ENCODE results near the gene NPAS2. TPM values are rescaled to one million over a fixed set of nuclear protein-coding genes. Genes with fewer than 3 reads are reported as not detected.

Gene NPAS2
- total and polyA plus RNA-seq, 2 donors (not counting 3 experiments of a cell fraction or from before 2014, with no cell fraction given) = 29.0 to 53.9 TPM

GRCh38 chr2:100782380-100782878 is 37.5 kb upstream of the NPAS2 start:
- no peaks in the 10 kb centered on the region for H4K20me1 ChIP-seq (replicated peaks; ENCODE audit: control insufficient read depth, extremely low read depth, insufficient read depth, low read length)
- H3K4me2 ChIP-seq (ENCODE audit: insufficient read depth, low read length) = no peak overlapping the region
- no peaks in the 10 kb centered on the region for H3K36me3 ChIP-seq (ENCODE audit: control insufficient read depth in 2 of 2, extremely low read depth in 1 of 2, insufficient read depth in 2 of 2, low read length in 2 of 2)
- no peaks in the 10 kb centered on the region for H3K79me2 ChIP-seq (ENCODE audit: control insufficient read depth, insufficient read depth, low read length)
- POLR2A ChIA-PET = no interaction called here
- dilution Hi-C loops (cut with MboI; ENCODE audit: extremely low pct_ligation_motif_present, low sequenced_read_pairs) (no loop called here), intact Hi-C loops (cut with micrococcal nuclease) (no loop called here)
- no peak overlapping the region for H3K9ac ChIP-seq (replicated peaks; ENCODE audit: extremely low read depth, insufficient read depth, low read length)
- no peak for TF ChIP-seq POLR2AphosphoS5 (IDR thresholded peaks at IDR 0.05; ENCODE audit: insufficient read depth, low read depth, low read length)
- BruUV-seq (replicated peaks) = no TSS peak
- H3K9me3 ChIP-seq (replicated peaks; ENCODE audit: control insufficient read depth, insufficient read depth, low read length) = no peaks in the 10 kb centered on the region
- no peak overlapping the region for H3K27ac ChIP-seq (ENCODE audit: insufficient read depth, low read depth, low read length)
- DNase-seq (ENCODE audit: low read depth, low spot score) (no peak), FAIRE-seq (no peak)
- H3K4me1 ChIP-seq (ENCODE audit: control insufficient read depth, extremely low read depth, insufficient read depth, low read length) = peaks cover 37% of the 10 kb centered on the region
- peak overlapping the region; percentile 46 for H2AFZ ChIP-seq (ENCODE audit: low read depth, low read length)
- no peaks in the 10 kb centered on the region for H3K27me3 ChIP-seq (ENCODE audit: control insufficient read depth in 2 of 2, insufficient read depth in 2 of 2, low read length in 2 of 2)
- H3K4me3 ChIP-seq (replicated peaks in 1 of 3; ENCODE audit: insufficient read depth in 1 of 3, low read depth in 1 of 3, low read length in 3 of 3) = no peak overlapping the region
- CTCF ChIA-PET = interaction anchor here (1.1 to 2.1 kb wide), 4 partner anchors 12 to 142 kb away, joined by 3 to 5 read pairs (median 3); no protein-coding TSS in a partner anchor
- H3K9me1 ChIP-seq (replicated peaks; ENCODE audit: control insufficient read depth, extremely low read depth, insufficient read depth, low read length) = no peaks in the 10 kb centered on the region

- Histone ChIP-seq H3K4me1 (ENCODE audit: control insufficient read depth, extremely low read depth, insufficient read depth, low read length) (peaks cover 37% of the 10 kb centered on the region), H4K20me1 (replicated peaks; ENCODE audit: control insufficient read depth, extremely low read depth, insufficient read depth, low read length) (no peaks in the 10 kb centered on the region), H3K9me1 (replicated peaks; ENCODE audit: control insufficient read depth, extremely low read depth, insufficient read depth, low read length) (no peaks in the 10 kb centered on the region), H3K36me3 (ENCODE audit: control insufficient read depth in 2 of 2, extremely low read depth in 1 of 2, insufficient read depth in 2 of 2, low read length in 2 of 2) (no peaks in the 10 kb centered on the region), H3K9me3 (replicated peaks; ENCODE audit: control insufficient read depth, insufficient read depth, low read length) (no peaks in the 10 kb centered on the region), H3K4me2 (ENCODE audit: insufficient read depth, low read length) (no peak overlapping the region), H2AFZ (ENCODE audit: low read depth, low read length) (no peak overlapping the region), H3K27me3 (ENCODE audit: control insufficient read depth in 2 of 2, insufficient read depth in 2 of 2, low read length in 2 of 2) (no peaks in the 10 kb centered on the region), H3K9ac (replicated peaks; ENCODE audit: extremely low read depth, insufficient read depth, low read length) (no peak overlapping the region), H3K4me3 (replicated peaks in 1 of 3; ENCODE audit: insufficient read depth in 1 of 3, low read depth in 1 of 3, low read length in 3 of 3) (no peak overlapping the region), H3K27ac (ENCODE audit: insufficient read depth, low read depth, low read length) (no peak overlapping the region), H3K79me2 (ENCODE audit: control insufficient read depth, insufficient read depth, low read length) (no peaks in the 10 kb centered on the region)
- TF ChIP-seq MYC (IDR thresholded peaks at IDR 0.05; ENCODE audit: low read depth, low read length) (no peak), CTCF (IDR thresholded peaks at IDR 0.05; ENCODE audit: extremely low read depth in 1 of 2, insufficient read depth in 1 of 2, low read depth in 1 of 2, low read length in 2 of 2) (no peak), POLR2A (IDR thresholded peaks at IDR 0.05; ENCODE audit: low read depth, low read length) (no peak), EZH2 (IDR thresholded peaks at IDR 0.05; ENCODE audit: borderline replicate concordance, low read depth, low read length, severe bottlenecking) (no peak), FOS (IDR thresholded peaks at IDR 0.05; ENCODE audit: borderline replicate concordance, insufficient read depth, low read length) (no peak), MAX (IDR thresholded peaks at IDR 0.05; ENCODE audit: insufficient read depth, insufficient read length) (no peak), JUN (IDR thresholded peaks at IDR 0.05; ENCODE audit: borderline replicate concordance, insufficient read depth, insufficient read length, low read depth) (no peak)
- intact Hi-C loops (cut with micrococcal nuclease) = no loop called here
- DNase-seq (ENCODE audit: low read depth, low spot score) = no peak
- BruUV-seq (replicated peaks) = no TSS peak
- FAIRE-seq = no peak
- dilution Hi-C loops (cut with MboI; ENCODE audit: extremely low pct_ligation_motif_present, low sequenced_read_pairs) = no loop called here
- CTCF ChIA-PET = no interaction called here
- POLR2A ChIA-PET = interaction anchor here (0.7 kb wide), 1 partner anchor 614 kb away, joined by 4 read pairs; no protein-coding TSS in a partner anchor
Observed at GRCh38 chr2:100783987-100784386, 36.0 kb upstream of the NPAS2 start.
